Trophoblast cell (in vitro differentiated cells and primary cell): Measurements from ENCODE around the gene HS6ST3.
A peak's percentile ranks its signal among the peaks of the same experiment; 100 is the strongest.

ENCODE experiments used
- DNase-seq, 2 donors: peaks; one replicate each; pipeline ENCODE4 v3.0.0-alpha.2; 2016
- H2AFZ ChIP-seq: 2 replicates; pipeline ENCODE4 v1.6.1; 2013; ENCODE audit warnings: low read length, moderate library complexity, mild to moderate bottlenecking; ENCODE audit not compliant: insufficient read depth, poor library complexity
- H2AK5ac ChIP-seq: 2 replicates; pipeline ENCODE4 v1.6.1; 2013; ENCODE audit warnings: mild to moderate bottlenecking, low read length
- H2BK120ac ChIP-seq: 2 replicates; pipeline ENCODE4 v1.6.1; 2013; ENCODE audit warnings: low read length, mild to moderate bottlenecking, moderate library complexity; ENCODE audit not compliant: insufficient read depth, poor library complexity
- H2BK12ac ChIP-seq: 2 replicates; pipeline ENCODE4 v1.6.1; 2013; ENCODE audit warnings: mild to moderate bottlenecking, low read length, moderate library complexity
- H2BK5ac ChIP-seq: 2 replicates; pipeline ENCODE4 v1.6.1; 2013; ENCODE audit warnings: low read length, low read depth, moderate library complexity, mild to moderate bottlenecking; ENCODE audit not compliant: poor library complexity
- H3K14ac ChIP-seq: 2 replicates; pipeline ENCODE4 v1.6.1; 2013; ENCODE audit warnings: mild to moderate bottlenecking, low read length
- H3K18ac ChIP-seq: 2 replicates; pipeline ENCODE4 v1.6.1; 2013; ENCODE audit warnings: mild to moderate bottlenecking, low read length
- H3K23ac ChIP-seq: 2 replicates; pipeline ENCODE4 v1.6.1; 2013; ENCODE audit warnings: low read length
- H3K27ac ChIP-seq: 2 replicates; pipeline ENCODE4 v1.5.1; 2013; ENCODE audit warnings: low read depth, mild to moderate bottlenecking, inconsistent platforms, low read length, moderate library complexity
- H3K27me3 ChIP-seq: 2 replicates; pipeline ENCODE4 v1.6.1; 2013; ENCODE audit warnings: inconsistent platforms, mild to moderate bottlenecking, low read length, moderate library complexity; ENCODE audit not compliant: insufficient read depth
- H3K36me3 ChIP-seq, 2 experiments: 1 replicate in 1 of 2; 2 replicates in 1 of 2; pipeline ENCODE4 v1.6.1; 2013; ENCODE audit warnings: low read length in 2 of 2, mild to moderate bottlenecking in 2 of 2, moderate library complexity in 1 of 2; ENCODE audit not compliant: insufficient read depth in 2 of 2, control insufficient read depth in 1 of 2
- H3K4ac ChIP-seq: 2 replicates; pipeline ENCODE4 v1.6.1; 2013; ENCODE audit warnings: low read depth, mild to moderate bottlenecking, low read length, moderate library complexity
- H3K4me1 ChIP-seq, 2 experiments: 1 replicate in 1 of 2; 2 replicates in 1 of 2; pipeline ENCODE4 v1.6.1; 2013; ENCODE audit warnings: low read length in 2 of 2, mild to moderate bottlenecking in 2 of 2, moderate library complexity in 1 of 2; ENCODE audit not compliant: insufficient read depth in 2 of 2, control insufficient read depth in 1 of 2
- H3K4me2 ChIP-seq: 2 replicates; pipeline ENCODE4 v1.6.1; 2013; ENCODE audit warnings: inconsistent platforms, mild to moderate bottlenecking, low read length, moderate library complexity
- H3K4me3 ChIP-seq: 2 replicates; pipeline ENCODE4 v1.5.1; 2013; ENCODE audit warnings: mild to moderate bottlenecking, low read depth, low read length, inconsistent platforms
- H3K79me1 ChIP-seq: one replicate; pipeline ENCODE4 v1.6.1; 2013; ENCODE audit warnings: low read length
- H3K79me2 ChIP-seq: 2 replicates; pipeline ENCODE4 v1.6.1; 2013; ENCODE audit warnings: low read length, mild to moderate bottlenecking; ENCODE audit not compliant: control insufficient read depth, insufficient read depth, poor library complexity
- H3K9ac ChIP-seq: 2 replicates; pipeline ENCODE4 v1.6.1; 2013; ENCODE audit warnings: mild to moderate bottlenecking, low read length
- H3K9me3 ChIP-seq: 2 replicates; pipeline ENCODE4 v1.6.1; 2013; ENCODE audit warnings: low read depth, mild to moderate bottlenecking, control low read depth, inconsistent platforms, low read length; ENCODE audit not compliant: insufficient read depth
- H4K12ac ChIP-seq: 2 replicates; pipeline ENCODE4 v1.6.1; 2013; ENCODE audit warnings: low read depth, mild to moderate bottlenecking, low read length, moderate library complexity
- H4K8ac ChIP-seq: 2 replicates; pipeline ENCODE4 v1.6.1; 2013; ENCODE audit warnings: low read depth, mild to moderate bottlenecking, low read length, moderate library complexity
- H4K91ac ChIP-seq: one replicate; pipeline ENCODE4 v1.6.1; 2013; ENCODE audit warnings: low read depth, mild to moderate bottlenecking, low read length, moderate library complexity
- WGBS: extraction: QIAGEN DNeasy Blood & Tissue Kit; methylation state at CpG from one replicate; pipeline ENCODE4 v1.1.7; 2013; ENCODE audit warnings: missing lambda C conversion rate; ENCODE audit not compliant: insufficient read length, insufficient coverage; ENCODE audit errors: extremely low coverage; 5-methylcytosine and 5-hydroxymethylcytosine counted together

HS6ST3 gene

GRCh38 chr13:96218475-96218874 lies 128.6 kb downstream of the HS6ST3 start:
- Histone ChIP-seq H4K91ac (no peak overlapping the region), H3K4me1 (no peaks in the 10 kb centered on the region), H3K9ac (no peak overlapping the region), H3K79me2 (no peaks in the 10 kb centered on the region), H2AFZ (no peak overlapping the region), H3K4me3 (no peak overlapping the region), H4K8ac (no peak overlapping the region), H3K36me3 (no peaks in the 10 kb centered on the region), H3K27me3 (no peaks in the 10 kb centered on the region), H3K79me1 (no peaks in the 10 kb centered on the region), H3K9me3 (no peaks in the 10 kb centered on the region), H4K12ac (no peak overlapping the region), H3K27ac (no peak overlapping the region), H2BK120ac (no peak overlapping the region), H2BK12ac (no peak overlapping the region), H3K4ac (no peak overlapping the region), H2BK5ac (no peak overlapping the region), H3K14ac (no peak overlapping the region), H2AK5ac (no peak overlapping the region), H3K18ac (no peak overlapping the region), H3K23ac (no peak overlapping the region), H3K4me2 (no peak overlapping the region)
- WGBS, result no CpG with 5 or more reads among the region's 4 CpGs
- DNase-seq, result no peak

DNA sequence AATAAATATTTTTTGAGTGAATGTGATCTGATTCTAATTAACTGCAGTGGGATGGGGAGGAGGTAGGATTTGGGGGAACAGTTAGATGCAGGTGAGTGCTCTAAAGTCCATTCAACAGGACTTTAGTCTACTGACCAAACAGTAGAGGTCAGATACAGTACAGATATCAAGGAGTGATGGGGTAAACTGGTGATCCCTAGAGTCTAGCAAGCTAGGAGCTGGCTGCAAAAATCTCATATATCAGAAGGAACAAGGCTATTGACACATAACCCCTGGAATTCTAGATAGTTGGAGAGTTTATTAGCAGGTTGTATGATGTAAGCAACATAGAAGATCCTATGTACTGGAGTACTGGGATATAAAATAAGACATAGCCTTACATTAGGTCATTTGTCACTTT lies 131.6 kb downstream of the HS6ST3 start:
- H3K79me1 ChIP-seq, result no peaks in the 10 kb centered on the region
- H2AK5ac ChIP-seq, result no peak overlapping the region
- no peak overlapping the region for H3K4ac ChIP-seq
- no peak overlapping the region for H4K91ac ChIP-seq
- H3K9ac ChIP-seq, result no peak overlapping the region
- H3K27me3 ChIP-seq, result no peaks in the 10 kb centered on the region
- H3K36me3 ChIP-seq, result no peaks in the 10 kb centered on the region
- no peak overlapping the region for H4K8ac ChIP-seq
- H2BK120ac ChIP-seq, result no peak overlapping the region
- H3K18ac ChIP-seq, result no peak overlapping the region
- no peak overlapping the region for H3K27ac ChIP-seq
- H3K79me2 ChIP-seq, result no peaks in the 10 kb centered on the region
- H3K9me3 ChIP-seq, result no peaks in the 10 kb centered on the region
- no peak for DNase-seq
- no peak overlapping the region for H4K12ac ChIP-seq
- H2BK12ac ChIP-seq, result no peak overlapping the region
- H3K14ac ChIP-seq, result no peak overlapping the region
- no peak overlapping the region for H2AFZ ChIP-seq
- H2BK5ac ChIP-seq, result no peak overlapping the region
- no peak overlapping the region for H3K4me2 ChIP-seq
- H3K4me1 ChIP-seq, result no peaks in the 10 kb centered on the region
- no peak overlapping the region for H3K23ac ChIP-seq
- no peak overlapping the region for H3K4me3 ChIP-seq

DNA sequence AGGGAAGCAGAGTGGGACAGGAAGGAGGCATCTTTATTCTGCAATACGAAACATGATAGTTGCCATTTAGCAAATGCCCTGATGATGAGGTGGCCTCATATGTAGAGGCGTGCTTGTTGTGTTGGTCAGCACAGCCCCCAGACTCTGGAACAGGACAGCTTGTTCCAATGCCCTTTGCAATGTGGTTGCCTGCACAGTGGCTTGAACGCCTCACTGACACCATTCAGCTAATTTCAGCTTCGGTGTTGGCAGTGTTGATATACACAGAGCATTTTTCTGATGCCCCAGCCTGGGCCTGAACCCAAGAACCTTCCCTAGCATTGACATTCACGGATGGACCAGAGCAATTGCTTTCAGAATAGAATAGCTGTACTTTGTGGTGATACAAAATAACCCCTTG lies 133.3 kb downstream of the HS6ST3 start:
- Histone ChIP-seq H3K79me2 (no peaks in the 10 kb centered on the region), H2AK5ac (no peak overlapping the region), H2BK120ac (no peak overlapping the region), H3K27me3 (no peaks in the 10 kb centered on the region), H3K14ac (no peak overlapping the region), H2AFZ (no peak overlapping the region), H3K79me1 (no peaks in the 10 kb centered on the region), H3K23ac (no peak overlapping the region), H2BK12ac (no peak overlapping the region), H2BK5ac (no peak overlapping the region), H4K12ac (no peak overlapping the region), H4K8ac (no peak overlapping the region), H3K4ac (no peak overlapping the region), H3K9me3 (no peaks in the 10 kb centered on the region), H3K27ac (no peak overlapping the region), H3K18ac (no peak overlapping the region), H3K36me3 (no peaks in the 10 kb centered on the region), H3K4me2 (no peak overlapping the region), H3K4me3 (no peak overlapping the region), H4K91ac (no peak overlapping the region), H3K9ac (no peak overlapping the region), H3K4me1 (no peaks in the 10 kb centered on the region)
- no CpG with 5 or more reads among the region's 5 CpGs for WGBS
- DNase-seq, result no peak

DNA sequence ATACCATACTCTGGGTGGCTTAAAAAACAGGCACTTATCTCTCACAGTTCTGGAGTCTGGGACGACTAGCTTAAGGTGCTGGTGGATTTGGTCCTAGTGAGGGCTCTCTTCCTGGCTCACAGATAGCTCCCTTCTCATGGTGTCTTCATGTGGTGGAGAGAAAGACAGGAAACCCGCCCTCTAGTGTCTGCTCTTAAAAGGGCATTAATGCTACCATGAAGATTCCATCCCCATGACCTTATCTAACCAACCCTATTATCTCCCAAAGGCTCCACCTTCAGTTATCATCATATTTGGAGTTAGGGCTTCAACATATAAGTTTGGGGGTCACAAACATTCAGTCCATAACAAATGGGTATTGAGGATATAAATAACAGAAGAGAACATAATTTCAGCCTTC lies 139.4 kb downstream of the HS6ST3 start:
- no peaks in the 10 kb centered on the region for H3K79me2 ChIP-seq
- no peak overlapping the region for H2BK12ac ChIP-seq
- H3K9me3 ChIP-seq, result no peaks in the 10 kb centered on the region
- no peak overlapping the region for H3K27ac ChIP-seq
- H3K23ac ChIP-seq, result no peak overlapping the region
- H2BK5ac ChIP-seq, result no peak overlapping the region
- no peak overlapping the region for H4K8ac ChIP-seq
- H3K36me3 ChIP-seq, result no peaks in the 10 kb centered on the region
- no CpG with 5 or more reads among the region's 2 CpGs for WGBS
- H3K14ac ChIP-seq, result no peak overlapping the region
- H2AK5ac ChIP-seq, result no peak overlapping the region
- H3K79me1 ChIP-seq, result no peaks in the 10 kb centered on the region
- H2BK120ac ChIP-seq, result no peak overlapping the region
- DNase-seq, result peak; percentile 14 to 70
- no peak overlapping the region for H3K18ac ChIP-seq
- H3K27me3 ChIP-seq, result no peaks in the 10 kb centered on the region
- no peak overlapping the region for H2AFZ ChIP-seq
- no peak overlapping the region for H3K4ac ChIP-seq
- H3K4me3 ChIP-seq, result no peak overlapping the region
- no peak overlapping the region for H3K4me2 ChIP-seq
- H3K9ac ChIP-seq, result no peak overlapping the region
- no peak overlapping the region for H4K12ac ChIP-seq
- H4K91ac ChIP-seq, result no peak overlapping the region
- H3K4me1 ChIP-seq, result no peaks in the 10 kb centered on the region

DNA sequence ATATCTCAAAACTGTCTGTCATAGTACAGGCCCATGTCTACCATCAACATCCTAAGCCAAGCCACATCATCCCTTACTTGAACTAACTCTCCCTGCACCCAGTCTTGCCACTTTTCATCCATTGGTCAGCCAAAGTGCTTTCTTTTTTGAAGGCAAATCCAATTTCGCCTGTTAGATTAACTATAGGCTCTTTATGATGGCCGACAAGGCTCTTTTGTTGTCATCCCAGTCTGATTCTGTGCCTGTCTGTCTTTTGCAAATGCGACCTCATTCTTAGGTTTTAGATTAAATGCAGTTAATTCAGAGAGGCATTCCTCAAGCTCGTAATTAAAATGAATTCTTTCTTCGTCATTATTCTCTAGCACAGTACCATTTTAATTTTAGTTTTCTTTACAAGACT lies 148.3 kb downstream of the HS6ST3 start:
- H3K4me2 ChIP-seq, result no peak overlapping the region
- H2BK12ac ChIP-seq, result no peak overlapping the region
- no peak overlapping the region for H4K8ac ChIP-seq
- H3K9me3 ChIP-seq, result no peaks in the 10 kb centered on the region
- H3K4me3 ChIP-seq, result no peak overlapping the region
- no peak overlapping the region for H2BK120ac ChIP-seq
- H3K4me1 ChIP-seq, result no peaks in the 10 kb centered on the region
- no CpG with 5 or more reads among the region's 5 CpGs for WGBS
- H2AFZ ChIP-seq, result no peak overlapping the region
- H3K36me3 ChIP-seq, result no peaks in the 10 kb centered on the region
- H4K91ac ChIP-seq, result no peak overlapping the region
- H3K79me2 ChIP-seq, result no peaks in the 10 kb centered on the region
- no peak overlapping the region for H2AK5ac ChIP-seq
- H2BK5ac ChIP-seq, result no peak overlapping the region
- no peak for DNase-seq
- no peak overlapping the region for H3K27ac ChIP-seq
- no peak overlapping the region for H3K9ac ChIP-seq
- H3K27me3 ChIP-seq, result no peaks in the 10 kb centered on the region
- H3K14ac ChIP-seq, result no peak overlapping the region
- H3K23ac ChIP-seq, result no peak overlapping the region
- H3K79me1 ChIP-seq, result no peaks in the 10 kb centered on the region
- no peak overlapping the region for H3K4ac ChIP-seq
- no peak overlapping the region for H4K12ac ChIP-seq
- no peak overlapping the region for H3K18ac ChIP-seq
